HepG2 (cell line): ENCODE measurements around the gene SLC7A4. TPM values are rescaled to one million over a fixed set of nuclear protein-coding genes. Genes with fewer than 3 reads are reported as not detected.

Experiments used
- AGO2 ChIP-seq: fragments of 200-400 bp; formaldehyde crosslinking; optimal IDR thresholded peaks from 2 replicates; pipeline ENCODE3; 2017; ENCODE audit warnings: mild to moderate bottlenecking, low read depth, low read length, moderate library complexity
- ARID2 ChIP-seq: sonication (generic); formaldehyde crosslinking; IDR thresholded peaks from 2 replicates; pipeline ENCODE4 v1.8.1; 2022; ENCODE audit warnings: mild to moderate bottlenecking, missing genetic modification reagents, borderline replicate concordance
- CCAR2 ChIP-seq: fragments of 200-400 bp; formaldehyde crosslinking; optimal IDR thresholded peaks from 2 replicates; pipeline ENCODE3; 2018; ENCODE audit warnings: low read depth, mild to moderate bottlenecking, low read length, moderate library complexity
- DRAP1 ChIP-seq: IDR thresholded peaks from 2 replicates; pipeline ENCODE4 v1.6.1; 2016; ENCODE audit warnings: missing genetic modification reagents, missing compliant biosample characterization
- GPN1 ChIP-seq: sonication (generic); formaldehyde crosslinking; IDR thresholded peaks from 2 replicates; pipeline ENCODE4 v1.5.1; 2020; ENCODE audit warnings: missing genetic modification reagents, borderline replicate concordance
- GTF3A ChIP-seq: sonication (generic); formaldehyde crosslinking; conservative IDR thresholded peaks from 2 replicates; pipeline ENCODE4 v1.4.0; 2020; ENCODE audit warnings: mild to moderate bottlenecking, missing genetic modification reagents
- KDM1A ChIP-seq: IDR thresholded peaks from 2 replicates; pipeline ENCODE4 v1.6.1; 2016; ENCODE audit warnings: missing compliant biosample characterization
- MAX ChIP-seq: IDR thresholded peaks from 2 replicates; pipeline ENCODE4 v1.6.1; 2012; ENCODE audit warnings: inconsistent platforms
- MEIS2 ChIP-seq: sonication (generic); formaldehyde crosslinking; IDR thresholded peaks from 2 replicates; pipeline ENCODE4 v1.9.0; 2021; ENCODE audit warnings: mild to moderate bottlenecking, missing genetic modification reagents
- NPAS2 ChIP-seq: sonication (generic); formaldehyde crosslinking; IDR thresholded peaks from 2 replicates; pipeline ENCODE4 v1.8.0; 2022; ENCODE audit warnings: mild to moderate bottlenecking, missing genetic modification reagents, borderline replicate concordance
- PRMT3 ChIP-seq: sonication (generic); formaldehyde crosslinking; IDR thresholded peaks from 2 replicates; pipeline ENCODE4 v1.8.1; 2022; ENCODE audit warnings: low read depth, mild to moderate bottlenecking, moderate library complexity, missing genetic modification reagents, borderline replicate concordance
- TRIM24 ChIP-seq: sonication (generic); formaldehyde crosslinking; IDR thresholded peaks from 2 replicates; pipeline ENCODE4 v1.8.0; 2022; ENCODE audit warnings: mild to moderate bottlenecking, missing genetic modification reagents
- ZBTB8A ChIP-seq: sonication (generic); formaldehyde crosslinking; IDR thresholded peaks from 2 replicates; pipeline ENCODE4 v1.4.0; 2020; ENCODE audit warnings: mild to moderate bottlenecking, low read depth, missing genetic modification reagents, borderline replicate concordance
- ZFP91 ChIP-seq: sonication (generic); formaldehyde crosslinking; IDR thresholded peaks from 2 replicates; pipeline ENCODE4 v1.9.0; 2022; ENCODE audit warnings: missing genetic modification reagents, mild to moderate bottlenecking, borderline replicate concordance
- ZNF296 ChIP-seq: sonication (generic); formaldehyde crosslinking; conservative IDR thresholded peaks from 2 replicates; pipeline ENCODE4 v1.5.0; 2020; ENCODE audit warnings: mild to moderate bottlenecking, missing genetic modification reagents
- ZNF546 ChIP-seq: sonication (generic); formaldehyde crosslinking; conservative IDR thresholded peaks from 2 replicates; pipeline ENCODE4 v1.8.1; 2023; ENCODE audit warnings: mild to moderate bottlenecking, missing genetic modification reagents
- ZNF687 ChIP-seq: sonication (generic); formaldehyde crosslinking; IDR thresholded peaks from 2 replicates; pipeline ENCODE4 v1.5.1; 2020; ENCODE audit warnings: mild to moderate bottlenecking, missing genetic modification reagents, moderate library complexity
- ZNF737 ChIP-seq: sonication (generic); formaldehyde crosslinking; IDR thresholded peaks from 2 replicates; pipeline ENCODE4 v1.5.0; 2020; ENCODE audit warnings: missing genetic modification reagents, mild to moderate bottlenecking, borderline replicate concordance
- ZNF75D ChIP-seq: sonication (generic); formaldehyde crosslinking; IDR thresholded peaks from 2 replicates; pipeline ENCODE4 v1.8.1; 2023; ENCODE audit warnings: missing genetic modification reagents, mild to moderate bottlenecking, borderline replicate concordance
- polyA plus RNA-seq, 8 experiments: library from polyadenylated mRNA; depleted of rRNA in 3 of 8; stranded (reverse) in 7 of 8; unstranded in 1 of 8; fragments of >200 nt; fragmentation: Illumina TruSeq in 4 of 8; extraction: Trizol in 4 of 8; gene quantifications; 2 replicates each; pipeline versions ENCODE4 v1.2.1 to v1.2.3, GENCODE V29; 2011 to 2016; ENCODE audit warnings: low read depth in 4 of 8, missing spikeins in 1 of 8, mixed read lengths in 1 of 8; ENCODE audit not compliant: insufficient read depth in 1 of 8
- total RNA-seq, 5 experiments: library from RNA; depleted of rRNA; stranded (reverse); fragments of >200 nt; fragmentation: Illumina TruSeq; extraction: Trizol; gene quantifications; 2 replicates each; pipeline ENCODE4 v1.2.3, GENCODE V29; 2016; ENCODE audit warnings: low read depth in 1 of 5

The SLC7A4 gene
- total and polyA plus RNA-seq, 2 of the 13 experiments (the other 11 are each of a cell fraction or from before 2014, with no cell fraction given) = not detected

- peak; percentile 21; the same call in 1 of the 2 replicates for TF ChIP-seq ZNF75D (CRISPR knock-in tag)
- TF ChIP-seq ZNF687 (CRISPR knock-in tag) = no peak
- no peak for TF ChIP-seq ZNF296 (CRISPR knock-in tag)
- no peak for TF ChIP-seq NPAS2 (CRISPR knock-in tag)
- TF ChIP-seq GPN1 (CRISPR knock-in tag) = no peak
- 0 out of 2 replicates have a peak, but pooled peaks have one; percentile 19 for TF ChIP-seq ZNF737 (CRISPR knock-in tag)
- peak; percentile 67; the same call in 1 of the 2 replicates for TF ChIP-seq GTF3A (CRISPR knock-in tag)
- TF ChIP-seq MEIS2 (CRISPR knock-in tag) = no peak
- TF ChIP-seq CCAR2 = no peak
- no peak for TF ChIP-seq KDM1A (CRISPR knock-in tag)
- 0 out of 2 replicates have a peak, but pooled peaks have one; percentile 18 for TF ChIP-seq ZNF546 (CRISPR knock-in tag)
- TF ChIP-seq ZBTB8A (CRISPR knock-in tag) = no peak
- TF ChIP-seq ARID2 (CRISPR knock-in tag) = peak; percentile 82; the same call in 1 of the 2 replicates
- no peak for TF ChIP-seq PRMT3
- TF ChIP-seq ZFP91 (CRISPR knock-in tag) = peak; percentile 52; the same call in 1 of the 2 replicates
- TF ChIP-seq TRIM24 (CRISPR knock-in tag) = no peak
- TF ChIP-seq MAX = no peak
- TF ChIP-seq AGO2 = peak; percentile 21
- no peak for TF ChIP-seq DRAP1 (CRISPR knock-in tag)
These were observed 31.3 kb downstream of the SLC7A4 start (continued) for GRCh38 chr22:21000987-21001600.
